HG02970 (cell line): ENCODE data around the gene PTPRT.

ENCODE experiments used
- ATAC-seq: cut with Tn5 transposase; IDR thresholded peaks from one replicate; pipeline ENCODE4 v1.9.1; 2021; ENCODE audit warnings: mild to moderate bottlenecking, moderate library complexity, moderate number of reproducible peaks; ENCODE audit not compliant: unreplicated experiment, low FRiP score

Gene PTPRT

DNA sequence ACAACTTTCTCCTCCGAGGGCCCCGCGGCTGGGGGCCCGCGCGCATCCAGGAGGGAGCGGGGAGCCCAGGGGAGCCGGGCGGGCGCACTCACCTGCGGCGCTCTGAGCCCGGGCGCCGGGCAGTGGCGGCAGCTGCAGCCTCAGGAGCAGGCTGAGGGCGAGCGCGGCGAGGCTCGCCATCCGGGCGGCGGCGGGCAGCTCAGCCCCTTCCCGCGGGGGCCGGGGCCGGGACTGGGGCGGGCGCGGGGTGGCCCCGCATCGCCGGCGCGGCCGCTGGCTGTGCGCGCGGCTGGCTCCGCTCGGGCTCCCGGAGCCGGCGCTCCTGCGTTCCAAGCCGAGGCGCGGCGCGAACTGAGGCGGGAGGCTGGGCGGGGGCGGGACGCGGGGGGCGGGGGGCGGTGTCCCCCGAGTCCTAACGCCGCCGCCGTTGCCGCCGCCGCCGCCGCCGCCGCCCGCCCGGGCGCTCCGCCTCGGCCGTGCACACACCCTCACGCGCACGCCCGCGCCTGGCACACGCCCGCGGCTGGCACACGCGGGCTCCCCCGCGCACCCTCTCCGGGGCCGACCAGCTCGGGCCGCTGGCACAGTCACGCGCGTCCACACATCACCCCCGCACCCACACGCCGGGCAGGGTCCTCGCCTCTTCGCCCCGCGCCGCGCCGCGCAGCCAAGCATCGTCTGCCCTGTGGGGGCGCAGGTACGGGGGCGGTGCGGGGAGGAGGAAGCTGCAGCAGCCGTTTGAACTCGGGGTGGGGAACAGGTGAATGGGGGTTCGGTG, at the start of gene PTPRT:
Gene PTPRT (minus strand): TSS at position 353 of the 778 bp plus-strand sequence. CDS start 173 bp downstream, at position 180.
- ATAC-seq: no peak

DNA sequence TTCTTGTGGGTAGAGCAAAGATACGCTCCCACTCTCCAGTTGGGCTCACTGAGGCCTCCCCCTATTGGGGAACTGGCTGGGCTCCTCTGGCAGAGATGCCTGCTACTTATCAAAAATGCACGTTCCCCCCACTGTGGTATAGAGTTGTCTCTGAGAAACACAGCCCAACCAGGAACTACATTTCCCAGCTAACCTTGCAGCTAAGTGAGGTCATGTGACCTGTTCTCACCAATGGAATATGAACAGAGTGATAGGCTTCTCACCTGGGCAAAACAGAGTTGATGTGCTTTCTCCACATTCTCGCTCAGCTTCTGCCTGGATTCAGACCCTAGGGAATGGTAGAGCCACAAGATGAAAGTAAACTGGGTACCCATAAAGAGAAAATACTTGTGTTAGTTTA, 49.1 kb upstream of the PTPRT start:
- no peak for ATAC-seq

DNA sequence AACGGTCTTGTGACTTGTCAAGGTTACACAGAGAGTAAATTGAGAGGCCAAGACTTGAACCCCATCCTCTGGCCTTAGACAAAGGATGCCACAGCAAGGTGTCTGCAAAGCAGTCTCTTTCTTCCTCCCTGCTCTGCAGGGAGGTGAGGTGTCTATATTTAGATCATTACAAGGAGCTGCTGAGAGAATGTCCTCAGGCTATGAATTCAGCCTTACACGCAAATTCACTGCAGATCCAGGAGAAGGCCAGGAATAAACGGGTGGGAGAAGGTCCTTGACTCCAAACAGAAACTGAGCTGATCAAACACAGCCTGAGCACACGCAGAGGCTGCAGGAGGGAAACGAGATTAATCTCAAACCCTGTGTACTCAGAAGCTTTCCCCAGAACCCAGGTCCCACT, 48.6 kb upstream of the PTPRT start:
- no peak for ATAC-seq

DNA sequence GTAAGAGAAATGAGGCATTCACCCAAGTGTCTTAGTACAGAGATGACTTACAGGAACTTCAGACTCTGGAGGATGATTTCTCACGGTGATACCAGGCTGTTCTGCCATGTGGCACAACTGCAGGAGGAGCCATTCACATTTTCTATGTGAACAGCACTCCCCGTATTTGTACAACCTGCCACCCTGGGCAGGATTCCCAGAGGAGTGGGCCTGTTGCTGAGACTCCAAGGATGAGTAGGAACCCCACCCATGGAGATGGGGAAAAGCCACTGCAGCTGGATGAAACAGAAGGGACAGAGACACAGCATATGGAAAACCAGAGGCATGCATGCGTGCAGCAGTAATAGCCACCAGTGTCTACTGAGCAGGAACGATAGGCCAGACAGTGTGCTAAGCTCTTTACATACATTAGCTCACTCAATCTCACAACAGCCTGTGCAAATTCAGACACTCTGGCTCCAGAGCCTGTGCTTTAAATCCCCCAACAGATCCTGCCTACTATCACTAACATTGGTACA, 48.0 kb upstream of the PTPRT start:
- ATAC-seq: no peak

DNA sequence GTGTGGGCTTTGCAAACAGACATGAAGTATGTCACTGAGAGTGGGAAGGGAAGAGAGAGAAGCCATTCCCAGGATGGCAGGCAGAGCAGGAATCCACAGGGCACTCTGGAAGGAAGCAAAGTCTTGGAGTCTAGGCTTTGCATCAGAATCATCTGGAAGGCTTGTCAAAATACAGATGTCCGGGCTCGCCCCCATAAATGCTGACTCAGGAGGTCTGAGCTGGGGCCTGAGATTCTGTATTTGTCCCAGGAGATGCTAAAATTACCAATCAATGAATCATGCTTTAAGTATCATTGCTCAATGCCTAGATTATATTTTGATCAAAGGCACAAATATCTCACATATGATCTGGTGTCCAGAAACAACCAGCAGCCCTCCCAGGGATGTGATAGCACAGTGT, 46.3 kb upstream of the PTPRT start:
- ATAC-seq: no peak

DNA sequence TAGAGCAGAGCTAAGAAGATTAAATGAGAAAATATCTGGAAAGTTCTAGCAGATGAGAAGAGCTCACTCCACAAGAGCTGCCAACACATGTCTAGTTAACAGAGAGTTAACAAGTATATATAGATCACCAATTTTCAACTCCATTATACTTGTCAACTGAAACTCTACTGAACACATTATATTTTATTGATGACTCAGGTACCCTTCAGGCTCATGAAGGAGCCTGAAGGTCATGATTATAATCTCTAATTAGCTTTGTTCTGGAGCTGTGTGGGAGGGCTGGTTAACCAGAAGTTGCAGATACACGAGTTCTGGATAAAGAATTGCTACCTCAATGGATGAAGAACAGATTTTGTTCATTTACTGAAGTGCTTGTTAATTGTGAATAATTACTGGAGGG, 42.1 kb upstream of the PTPRT start:
- no peak for ATAC-seq

DNA sequence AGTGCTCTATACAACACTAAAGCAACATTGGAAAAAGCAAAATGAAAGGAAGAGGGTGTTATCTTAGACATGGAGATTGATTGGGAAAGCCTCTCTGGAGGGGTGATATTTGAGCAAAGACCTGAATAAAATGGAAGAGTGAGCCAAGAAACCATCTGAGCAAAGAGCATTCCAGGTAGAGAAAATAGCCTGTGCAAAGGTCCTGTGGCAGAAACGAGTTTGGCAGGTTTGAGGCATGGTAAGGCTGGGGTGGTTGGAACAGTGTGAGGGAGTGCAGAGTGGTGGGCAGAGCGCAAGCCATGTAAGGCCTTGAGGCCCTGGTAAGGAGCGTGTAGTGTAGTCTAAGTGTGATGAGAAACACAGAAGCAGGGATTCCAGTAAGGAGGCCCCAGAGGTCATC, 40.0 kb upstream of the PTPRT start:
- ATAC-seq: no peak

DNA sequence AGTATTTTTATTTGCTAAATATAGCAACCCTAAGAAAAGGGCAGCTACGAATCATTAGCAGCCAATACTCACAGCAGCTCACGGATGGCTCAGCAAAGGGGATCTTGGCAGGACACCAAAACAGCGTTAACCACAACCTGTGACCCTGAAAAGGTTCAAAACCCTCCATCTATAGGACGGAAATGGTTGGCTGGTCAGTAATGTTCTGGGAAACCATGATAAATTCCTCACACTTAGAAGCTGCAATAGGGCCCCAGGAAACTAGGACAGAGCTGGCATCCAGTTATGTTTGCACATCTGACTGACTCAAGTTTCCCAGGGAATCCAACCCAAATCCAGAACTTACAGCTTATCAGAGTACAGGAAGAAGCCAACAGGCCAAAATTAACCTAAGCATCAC, 30.9 kb upstream of the PTPRT start:
- ATAC-seq: no peak

DNA sequence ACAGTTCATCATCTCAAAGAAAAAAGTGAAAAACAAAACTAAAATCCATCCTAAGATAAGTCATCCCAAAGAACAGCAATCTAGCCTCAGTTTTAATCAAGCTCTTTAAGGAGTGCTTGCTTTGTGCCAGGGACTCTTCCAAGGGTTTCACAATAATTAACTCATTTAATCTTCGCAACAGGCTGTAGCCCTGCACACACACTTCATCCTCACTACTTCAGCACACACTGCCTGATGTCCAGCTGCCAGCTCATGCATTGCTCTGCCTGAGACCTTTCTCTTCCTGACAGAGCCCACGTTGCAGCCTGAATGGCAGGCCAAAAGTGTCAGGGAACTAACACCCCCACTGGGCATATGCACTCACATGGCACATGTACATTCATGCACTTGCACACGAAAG, 21.2 kb upstream of the PTPRT start:
- no peak for ATAC-seq

DNA sequence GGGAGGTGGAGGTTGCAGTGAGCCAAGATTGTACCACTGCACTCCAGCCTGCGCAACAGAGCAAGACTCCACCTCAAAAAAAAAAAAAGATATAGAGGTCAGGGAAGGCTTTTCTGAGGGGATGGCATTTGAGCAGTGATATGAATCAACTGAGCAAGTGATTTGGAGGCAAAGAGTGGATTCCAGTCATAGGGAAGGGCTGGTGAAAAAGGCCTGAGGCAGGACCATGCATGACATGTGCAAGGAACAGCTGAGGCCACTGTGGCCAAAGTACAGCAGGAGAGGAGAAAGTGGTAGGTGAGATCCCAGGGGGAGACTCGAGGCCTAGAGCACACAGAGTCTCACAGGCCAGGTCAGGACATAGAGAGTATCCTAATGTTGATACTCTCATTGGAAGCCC, 20.1 kb upstream of the PTPRT start:
- ATAC-seq: no peak

DNA sequence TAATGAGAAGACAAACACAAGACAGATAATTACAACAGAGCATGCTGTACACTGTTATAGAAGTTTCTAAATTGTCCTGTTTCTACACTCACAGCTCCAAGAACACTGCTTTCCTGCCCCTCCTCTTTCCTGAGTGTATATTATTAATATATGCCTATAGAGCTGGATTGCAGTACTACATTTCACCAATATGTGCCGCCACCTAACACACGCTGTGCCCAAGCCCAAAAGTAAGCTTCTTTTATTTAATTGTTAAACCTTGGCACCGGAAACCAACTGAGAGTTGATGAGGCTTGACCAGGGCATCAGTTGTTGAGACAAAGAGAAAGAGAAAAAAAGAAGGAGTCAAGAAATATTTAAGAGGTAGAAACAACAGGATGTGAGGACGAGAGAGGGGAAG, 16.0 kb upstream of the PTPRT start:
- no peak for ATAC-seq

DNA sequence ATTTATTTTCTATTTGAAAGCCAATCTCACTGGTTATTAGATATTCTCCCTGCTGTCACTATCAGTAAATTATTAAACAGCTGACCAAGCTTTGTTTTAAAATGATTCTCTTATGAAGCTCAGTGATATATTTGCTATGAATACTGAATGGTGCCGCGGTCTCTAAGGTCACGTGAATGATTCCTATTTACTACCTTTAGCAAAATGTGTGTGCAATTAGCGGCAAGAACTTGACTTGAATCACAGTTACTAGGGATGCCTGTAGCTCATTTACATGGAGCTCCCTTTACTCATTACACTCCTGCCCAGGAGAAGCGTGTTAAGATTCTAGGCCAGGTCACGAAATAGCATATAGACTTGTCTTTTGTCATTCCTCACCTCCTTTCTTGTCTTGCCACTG, 12.4 kb upstream of the PTPRT start:
- no peak for ATAC-seq

DNA sequence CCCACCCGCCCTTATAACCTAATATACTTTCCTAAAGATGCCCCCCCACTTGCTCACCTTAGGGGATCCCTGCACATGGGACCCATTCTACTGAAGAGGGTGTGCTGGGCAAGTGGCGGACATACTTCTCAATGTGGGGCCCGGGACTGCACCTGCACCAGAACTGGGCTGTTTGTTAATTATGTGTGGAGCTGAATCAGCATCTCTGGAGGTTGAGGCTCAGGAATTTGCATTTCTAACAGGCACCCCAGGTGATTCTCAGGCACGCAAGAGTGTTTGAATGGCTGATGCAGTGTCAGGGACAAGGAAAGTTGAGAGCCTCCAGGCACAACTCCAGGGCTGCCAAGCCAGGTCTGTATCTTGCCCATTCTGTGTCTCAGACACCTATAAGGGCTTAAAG, 8.9 kb upstream of the PTPRT start:
- ATAC-seq: no peak

DNA sequence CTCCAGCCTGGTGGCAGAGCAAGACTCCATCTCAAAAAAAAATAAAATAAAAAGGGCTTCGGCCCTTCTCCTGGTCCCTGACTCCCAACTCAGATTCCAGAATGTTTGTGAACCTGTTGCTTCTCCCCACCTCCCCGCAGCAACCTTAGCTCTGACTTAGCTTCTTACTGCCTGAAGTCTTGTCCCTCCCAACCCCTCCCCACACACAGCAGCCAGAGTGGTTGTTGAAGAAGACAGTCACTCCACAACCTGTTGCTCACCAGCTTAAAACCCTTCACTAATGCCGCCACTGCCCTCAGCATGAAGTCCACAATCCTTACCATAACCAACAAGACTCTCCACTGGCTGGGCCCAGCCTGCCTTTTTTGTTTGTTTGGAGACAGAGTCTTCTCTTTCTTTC, 6.5 kb upstream of the PTPRT start:
- no peak for ATAC-seq

DNA sequence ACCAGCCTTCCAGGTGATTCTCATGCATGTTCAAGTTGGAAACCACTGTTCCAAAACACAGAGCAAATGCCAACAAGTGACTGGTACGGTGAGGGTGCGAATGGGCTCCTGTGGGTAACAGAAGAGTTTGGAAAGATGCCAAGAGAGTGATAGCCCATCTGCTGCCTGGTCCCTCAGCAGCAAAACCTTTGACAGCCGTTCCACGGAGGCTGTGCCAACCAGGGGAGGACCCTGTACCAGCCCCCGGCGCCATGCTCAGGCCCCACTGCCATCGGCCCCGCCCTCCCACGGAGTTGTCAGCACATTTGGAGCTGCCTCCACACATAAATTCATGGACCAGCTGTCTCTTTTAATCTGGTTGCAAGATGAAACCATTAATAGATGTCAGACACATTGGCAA, 4.4 kb upstream of the PTPRT start:
- ATAC-seq: no peak

DNA sequence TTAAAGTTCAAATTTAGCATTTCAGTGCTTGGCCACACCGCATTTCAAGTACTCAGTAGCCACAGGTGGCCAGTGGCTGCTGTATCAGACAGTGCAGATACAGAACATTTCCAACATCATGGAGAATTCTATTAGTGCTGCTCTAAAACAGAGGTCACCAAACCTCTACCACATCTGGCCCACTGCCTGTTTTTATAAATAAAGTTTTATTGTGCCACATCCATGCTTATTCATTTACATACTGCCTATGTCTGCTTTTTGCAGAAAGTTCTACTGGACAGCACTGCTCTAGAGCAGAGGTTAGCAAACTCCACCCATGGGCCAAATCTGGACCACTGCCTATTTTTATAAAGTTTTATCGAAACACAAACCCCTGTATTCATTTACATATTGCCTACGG, 3.7 kb upstream of the PTPRT start:
- ATAC-seq: no peak

DNA sequence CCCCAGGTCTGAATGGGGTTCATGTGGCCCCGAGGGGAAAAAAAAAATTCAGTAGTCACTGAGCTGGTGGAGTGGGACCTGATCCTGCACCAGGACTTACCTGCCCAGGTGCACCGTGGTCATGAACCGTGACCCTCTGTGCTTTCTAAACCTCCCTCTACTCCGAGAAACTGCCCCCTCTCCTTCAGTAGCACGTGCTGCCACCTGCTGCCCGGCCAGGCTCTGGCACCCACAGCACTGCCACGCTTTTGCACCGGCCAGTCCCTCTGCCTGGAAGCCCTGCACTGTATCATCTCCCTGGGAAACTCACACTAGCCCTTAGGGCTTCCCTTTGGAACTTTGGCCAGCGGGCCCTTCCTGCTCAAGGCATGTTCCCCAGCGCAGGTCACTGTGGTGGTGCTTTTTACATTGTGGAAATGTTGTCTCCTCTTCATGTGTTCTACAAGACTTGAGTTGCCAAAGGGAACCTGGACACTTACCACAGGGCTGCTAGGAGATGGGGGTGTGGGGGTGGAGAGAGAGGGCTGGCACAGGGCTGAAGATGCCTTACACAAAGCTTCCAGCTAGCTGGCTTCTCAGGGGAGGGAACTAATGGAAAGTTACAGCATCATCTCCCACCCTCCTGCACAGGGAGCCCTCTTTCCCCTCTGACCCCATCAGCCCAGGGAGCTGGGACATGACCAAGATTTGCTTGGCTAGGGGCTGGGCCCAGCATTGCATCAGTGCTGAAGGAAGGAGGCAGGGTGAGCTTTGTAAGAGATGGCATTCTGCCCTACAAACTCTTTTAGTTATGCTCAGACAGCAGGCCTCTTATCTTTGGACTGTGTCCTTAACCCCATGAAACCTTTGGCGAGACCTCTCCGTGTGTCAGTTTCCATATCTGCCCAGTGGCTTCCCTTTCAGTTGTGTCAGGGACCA, 2.5 kb upstream of the PTPRT start:
- no peak for ATAC-seq

DNA sequence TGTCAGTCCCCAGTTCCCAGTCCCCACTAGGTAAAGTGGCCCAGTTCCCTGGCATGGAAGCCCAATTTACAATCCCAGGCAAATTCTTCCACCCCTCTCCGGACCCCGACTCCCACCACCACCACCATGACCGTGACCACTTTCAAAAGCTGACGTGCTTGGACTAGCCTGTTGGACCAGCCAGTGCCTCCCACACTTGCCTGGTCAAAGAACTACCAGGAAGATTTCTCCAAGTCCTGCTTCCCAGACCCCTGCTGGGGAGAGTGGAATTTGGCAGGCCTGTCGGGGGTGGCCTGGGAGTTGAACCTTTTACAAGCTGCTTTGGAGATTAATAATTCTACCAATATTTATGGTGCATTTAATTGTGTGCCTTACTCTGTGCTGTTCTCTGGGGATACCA, 1.4 kb upstream of the PTPRT start:
- ATAC-seq: no peak

DNA sequence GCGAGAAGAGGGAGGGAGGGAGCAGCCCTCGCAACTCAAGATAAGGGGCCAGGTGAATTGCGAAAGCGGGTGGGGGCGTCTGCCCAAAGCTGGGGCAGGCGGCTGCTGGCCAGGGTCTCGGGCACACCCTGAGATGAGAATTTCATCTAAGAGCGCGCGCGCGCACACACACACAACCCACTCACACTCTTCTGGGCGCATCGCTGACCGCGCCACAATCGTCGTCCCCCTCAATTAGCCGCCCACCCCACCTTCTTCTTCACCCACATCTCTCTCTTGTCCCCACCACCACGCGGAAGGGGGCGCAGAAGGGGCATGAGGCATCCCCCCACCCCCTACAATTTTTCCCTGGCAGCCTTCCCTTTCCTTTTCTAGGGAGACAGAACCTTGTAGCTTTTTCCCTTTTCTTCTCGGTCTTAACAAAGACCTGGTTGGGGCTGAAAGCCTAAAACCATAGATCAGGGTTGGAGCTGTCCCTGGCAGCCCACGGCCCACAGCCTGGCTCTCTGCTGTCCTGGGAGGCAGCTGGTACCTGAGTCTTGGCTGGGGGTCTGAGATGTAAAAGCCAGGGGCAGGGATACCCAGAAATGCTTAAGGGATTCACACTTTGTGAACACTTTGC, 737 bp upstream of the PTPRT start:
- ATAC-seq: no peak

DNA sequence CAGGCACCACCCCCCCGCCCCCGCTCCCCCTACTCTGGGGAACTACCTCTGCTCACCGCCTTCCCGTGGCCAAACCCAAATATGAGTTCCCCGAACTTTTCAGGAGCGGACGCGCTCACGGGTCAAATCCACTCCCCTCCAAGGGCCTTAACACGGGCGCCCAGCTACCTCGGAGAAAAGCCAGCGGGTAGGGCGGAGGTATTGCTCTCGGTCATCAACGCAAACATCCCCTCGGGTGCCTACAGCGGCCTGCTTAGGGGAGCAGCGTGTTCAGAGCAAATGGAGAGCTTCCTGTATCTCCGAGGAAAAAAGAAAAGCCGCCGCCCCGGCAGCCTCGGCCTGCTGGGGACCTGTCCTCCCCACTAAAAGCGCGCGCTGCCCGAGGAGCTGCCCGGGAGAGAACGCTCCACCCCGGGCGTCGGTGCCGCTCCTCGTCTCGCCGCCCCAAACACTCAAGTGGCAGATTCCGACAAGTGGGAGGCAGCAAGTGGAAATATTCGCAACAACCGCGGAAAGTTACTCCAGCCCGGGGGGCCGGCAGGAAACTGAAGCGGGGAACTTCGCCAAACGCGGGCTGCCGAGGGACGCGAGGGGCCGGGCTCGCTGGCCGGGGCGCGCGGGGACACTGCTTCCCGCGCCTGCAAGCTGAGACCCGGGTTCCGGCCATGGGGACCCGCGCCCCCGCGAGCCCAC, 699 bp downstream of the PTPRT start:
- no peak for ATAC-seq
